GM23338 (cell line): Measurements from ENCODE around the gene KRTAP16-1. TPM values are rescaled to one million over a fixed set of nuclear protein-coding genes. Genes with fewer than 3 reads are reported as not detected.
A peak's percentile ranks its signal among the peaks of the same experiment; 100 is the strongest.

ENCODE experiments used
- ATAC-seq: fragments of 200-7000 bp; cut with Tn5 transposase; 3 replicates; pipeline ENCODE4 v1.9.1; 2020
- DNase-seq: peaks from one replicate; pipeline ENCODE4 v3.0.0-alpha.2; 2015; ENCODE audit warnings: low spot score
- H2AFZ ChIP-seq: fragments of 200-600 bp; sonication (generic); 2 replicates; pipeline ENCODE4 v1.8.0; 2016; ENCODE audit warnings: antibody characterized with exemption, mild to moderate bottlenecking, moderate library complexity
- H3F3A ChIP-seq: fragments of 200-600 bp; sonication (generic); replicated peaks from 2 replicates; pipeline ENCODE4 v1.8.0; 2017; ENCODE audit warnings: antibody characterized with exemption, mixed run types, low read depth
- H3K27ac ChIP-seq: fragments of 200-600 bp; sonication (generic); 2 replicates; pipeline ENCODE4 v1.6.1; 2016; ENCODE audit warnings: low read depth
- H3K27me3 ChIP-seq: fragments of 200-600 bp; sonication (generic); 2 replicates; pipeline ENCODE4 v1.8.0; 2016; ENCODE audit warnings: mild to moderate bottlenecking, mixed run types, moderate library complexity; ENCODE audit not compliant: insufficient read depth
- H3K36me3 ChIP-seq: fragments of 200-600 bp; sonication (generic); 2 replicates; pipeline ENCODE4 v1.8.0; 2016; ENCODE audit warnings: mild to moderate bottlenecking; ENCODE audit not compliant: insufficient read depth
- H3K4me1 ChIP-seq: fragments of 200-600 bp; sonication (generic); 2 replicates; pipeline ENCODE4 v1.8.0; 2016; ENCODE audit warnings: mild to moderate bottlenecking, moderate library complexity; ENCODE audit not compliant: insufficient read depth
- H3K4me2 ChIP-seq: fragments of 200-600 bp; sonication (generic); 2 replicates; pipeline ENCODE4 v1.7.1; 2017; ENCODE audit warnings: mixed run types
- H3K4me3 ChIP-seq: fragments of 200-600 bp; sonication (generic); 2 replicates; pipeline ENCODE4 v1.6.1; 2016; ENCODE audit warnings: mixed run types
- H3K79me2 ChIP-seq: fragments of 200-600 bp; sonication (generic); replicated peaks from 2 replicates; pipeline ENCODE4 v1.8.0; 2017; ENCODE audit warnings: mild to moderate bottlenecking; ENCODE audit not compliant: insufficient read depth
- H3K9me2 ChIP-seq: fragments of 200-600 bp; sonication (generic); 2 replicates; pipeline ENCODE4 v1.8.0; 2017; ENCODE audit not compliant: insufficient read depth
- H4K20me1 ChIP-seq: fragments of 200-600 bp; sonication (generic); replicated peaks from 2 replicates; pipeline ENCODE4 v1.8.0; 2017; ENCODE audit warnings: mild to moderate bottlenecking; ENCODE audit not compliant: insufficient read depth
- H3K27ac Mint-ChIP-seq: 2 replicates; pipeline ENCODE4 v1.8.0; 2020; ENCODE audit warnings: inconsistent platforms, mild to moderate bottlenecking, moderate library complexity, mixed read lengths
- H3K27me3 Mint-ChIP-seq: 3 replicates; pipeline ENCODE4 v1.8.0; 2022; ENCODE audit warnings: low read depth, mild to moderate bottlenecking, moderate library complexity, mixed read lengths, inconsistent platforms; ENCODE audit not compliant: insufficient read depth, poor library complexity
- H3K36me3 Mint-ChIP-seq: 3 replicates; pipeline ENCODE4 v1.8.0; 2021; ENCODE audit warnings: low read depth, mild to moderate bottlenecking, inconsistent platforms, moderate library complexity, mixed read lengths
- H3K4me1 Mint-ChIP-seq: 3 replicates; pipeline ENCODE4 v1.8.0; 2020; ENCODE audit warnings: mild to moderate bottlenecking, inconsistent platforms, mixed read lengths
- H3K4me3 Mint-ChIP-seq: 3 replicates; pipeline ENCODE4 v1.8.0; 2021; ENCODE audit warnings: moderate library complexity, mild to moderate bottlenecking, inconsistent platforms, mixed read lengths
- H3K9me3 Mint-ChIP-seq: 3 replicates; pipeline ENCODE4 v1.8.0; 2020; ENCODE audit warnings: moderate library complexity, mild to moderate bottlenecking, inconsistent platforms, mixed read lengths
- CREB1 ChIP-seq: fragments of 250-450 bp; sonication (Bioruptor Pico); IDR thresholded peaks from 2 replicates; pipeline ENCODE4 v1.5.0; 2020; ENCODE audit warnings: low read depth, mild to moderate bottlenecking, moderate library complexity
- CTCF ChIP-seq, 2 experiments: fragments of 200-600 bp in 1 of 2; sonication (generic) in 1 of 2; conservative IDR thresholded peaks; 2 replicates each; pipeline versions ENCODE4 v1.5.1 to v1.6.1; 2016 to 2017; ENCODE audit warnings: antibody characterized with exemption in 2 of 2, low read depth in 2 of 2, mild to moderate bottlenecking in 2 of 2, moderate library complexity in 1 of 2
- ETS1 ChIP-seq: IDR thresholded peaks from 2 replicates; pipeline ENCODE4 v1.6.1; 2016; ENCODE audit warnings: antibody characterized with exemption
- EZH2 ChIP-seq: fragments of 200-600 bp; sonication (generic); IDR thresholded peaks from one replicate; pipeline ENCODE4 v1.8.0; 2017; ENCODE audit warnings: antibody characterized with exemption, mild to moderate bottlenecking, low read depth; ENCODE audit not compliant: unreplicated experiment
- EZH2phosphoT487 ChIP-seq: fragments of 200-600 bp; sonication (generic); IDR thresholded peaks from one replicate; pipeline ENCODE4 v1.8.1; 2018; ENCODE audit warnings: antibody characterized with exemption; ENCODE audit not compliant: unreplicated experiment
- JUNB ChIP-seq: IDR thresholded peaks from one replicate; pipeline ENCODE4 v1.6.1; 2016; ENCODE audit warnings: antibody characterized with exemption; ENCODE audit not compliant: unreplicated experiment
- NANOG ChIP-seq: IDR thresholded peaks from 2 replicates; pipeline ENCODE4 v1.6.1; 2016; ENCODE audit warnings: antibody characterized with exemption, borderline replicate concordance
- POLR2AphosphoS5 ChIP-seq: IDR thresholded peaks from 2 replicates; pipeline ENCODE4 v1.6.1; 2016; ENCODE audit warnings: antibody characterized with exemption, low read depth
- REST ChIP-seq: IDR thresholded peaks from one replicate; pipeline ENCODE4 v1.6.1; 2018; ENCODE audit warnings: antibody characterized with exemption; ENCODE audit not compliant: unreplicated experiment
- STAT1 ChIP-seq: IDR thresholded peaks from one replicate; pipeline ENCODE4 v1.6.1; 2016; ENCODE audit warnings: antibody characterized with exemption; ENCODE audit not compliant: unreplicated experiment
- ZNF114 ChIP-seq: fragments of 250-450 bp; sonication (Bioruptor Pico); IDR thresholded peaks from 2 replicates; pipeline ENCODE4 v1.5.0; 2020; ENCODE audit warnings: mild to moderate bottlenecking, moderate library complexity
- ZNF331 ChIP-seq: fragments of 250-450 bp; sonication (Bioruptor Pico); IDR thresholded peaks from 2 replicates; pipeline ENCODE4 v1.5.0; 2020; ENCODE audit warnings: low read depth, mild to moderate bottlenecking, moderate library complexity
- ZNF462 ChIP-seq: fragments of 250-450 bp; sonication (Bioruptor Pico); IDR thresholded peaks from 2 replicates; pipeline ENCODE4 v1.5.0; 2020; ENCODE audit warnings: mild to moderate bottlenecking, moderate library complexity
- polyA plus RNA-seq: library from polyadenylated mRNA; unstranded; fragments of >200 nt; fragmentation: Nextera tagmentation; extraction: Ambion mirVana; gene quantifications from 2 replicates; pipeline ENCODE4 v1.2.1, GENCODE V29; 2016
- total RNA-seq: library from RNA; depleted of rRNA; stranded (reverse); fragments of >200 nt; shearing (Covaris generic); gene quantifications from 2 replicates; pipeline ENCODE4 v1.2.3, GENCODE V29; 2014

KRTAP16-1 gene
- total and polyA plus RNA-seq, 2 experiments from 2014 or later: not detected

GRCh38 chr17:41340494-41340893 lies 31.4 kb upstream of the KRTAP16-1 start:
- H3K9me2 ChIP-seq: peaks cover 4% of the 10 kb centered on the region; the same call in 1 of the 2 replicates

More at GRCh38 chr17:41340494-41340893, 31.4 kb upstream of the KRTAP16-1 start:
- Mint-ChIP-seq H3K27me3 (peaks cover 5% of the 10 kb centered on the region), H3K4me3 (no peak overlapping the region), H3K36me3 (no peaks in the 10 kb centered on the region; the same call in 2 of the 3 replicates), H3K4me1 (no peaks in the 10 kb centered on the region), H3K27ac (no peak overlapping the region), H3K9me3 (peaks cover 24% of the 10 kb centered on the region)
- H3K27me3 ChIP-seq: no peaks in the 10 kb centered on the region
- no peaks in the 10 kb centered on the region for H3F3A ChIP-seq
- DNase-seq (peak; percentile 17), ATAC-seq (no peak)
- H3K27ac ChIP-seq: no peak overlapping the region
- H3K36me3 ChIP-seq: no peaks in the 10 kb centered on the region
- no peak overlapping the region for H3K4me2 ChIP-seq
- H3K4me3 ChIP-seq: no peak overlapping the region
- H3K4me1 ChIP-seq: no peaks in the 10 kb centered on the region
- H3K79me2 ChIP-seq: no peaks in the 10 kb centered on the region
- H2AFZ ChIP-seq: no peak overlapping the region
- no peaks in the 10 kb centered on the region for H4K20me1 ChIP-seq
- no peak for TF ChIP-seq CREB1 (CRISPR knock-in tag)
- no peak for TF ChIP-seq NANOG
- TF ChIP-seq STAT1: no peak
- TF ChIP-seq ZNF462: no peak
- TF ChIP-seq ETS1: no peak
- no peak for TF ChIP-seq JUNB
- no peak for TF ChIP-seq ZNF331 (CRISPR knock-in tag)
- TF ChIP-seq ZNF114: no peak
- no peak for TF ChIP-seq POLR2AphosphoS5
- no peak for TF ChIP-seq CTCF (conservative IDR thresholded peaks at IDR 0.05; ENCODE audit: low read depth in 2 of 2)
- TF ChIP-seq REST: no peak
- no peak for TF ChIP-seq EZH2
- no peak for TF ChIP-seq EZH2phosphoT487
